HepG2 (cell line): ENCODE measurements around the gene FAM83C. TPM values are rescaled to one million over a fixed set of nuclear protein-coding genes. Genes with fewer than 3 reads are reported as not detected.

ENCODE experiments used
- ARNTL ChIP-seq: sonication (generic); formaldehyde crosslinking; IDR thresholded peaks from 2 replicates; pipeline ENCODE4 v1.4.0; 2020; ENCODE audit warnings: mild to moderate bottlenecking, missing genetic modification reagents
- CREB3 ChIP-seq: sonication (generic); formaldehyde crosslinking; IDR thresholded peaks from 2 replicates; pipeline ENCODE4 v1.5.0; 2020; ENCODE audit warnings: missing genetic modification reagents
- HDAC1 ChIP-seq: sonication (generic); formaldehyde crosslinking; IDR thresholded peaks from 2 replicates; pipeline ENCODE4 v1.5.1; 2020; ENCODE audit warnings: mild to moderate bottlenecking, missing genetic modification reagents
- MED8 ChIP-seq: sonication (generic); formaldehyde crosslinking; IDR thresholded peaks from 2 replicates; pipeline ENCODE4 v1.8.1; 2023; ENCODE audit warnings: mild to moderate bottlenecking, missing genetic modification reagents; ENCODE audit not compliant: insufficient replicate concordance
- MZF1 ChIP-seq: sonication (generic); formaldehyde crosslinking; IDR thresholded peaks from 2 replicates; pipeline ENCODE4 v1.8.1; 2023; ENCODE audit warnings: mild to moderate bottlenecking, missing genetic modification reagents, borderline replicate concordance
- NR1H2 ChIP-seq: sonication (generic); formaldehyde crosslinking; IDR thresholded peaks from 2 replicates; pipeline ENCODE4 v1.8.1; 2022; ENCODE audit warnings: low read depth, missing genetic modification reagents, borderline replicate concordance
- RARA ChIP-seq: IDR thresholded peaks from 2 replicates; pipeline ENCODE4 v1.6.1; 2016; ENCODE audit warnings: missing genetic modification reagents, missing compliant biosample characterization
- RBM39 ChIP-seq: fragments of 200-400 bp; formaldehyde crosslinking; IDR thresholded peaks from one replicate; pipeline ENCODE4 v1.6.1; 2018; ENCODE audit warnings: antibody characterized with exemption, mild to moderate bottlenecking, low read depth, low read length; ENCODE audit not compliant: poor library complexity, severe bottlenecking
- SMARCC2 ChIP-seq: fragments of 450-650 bp; IDR thresholded peaks from 2 replicates; pipeline ENCODE4 v1.6.1; 2017; ENCODE audit warnings: antibody characterized with exemption, mild to moderate bottlenecking
- SSRP1 ChIP-seq: IDR thresholded peaks from 2 replicates; pipeline ENCODE4 v1.6.1; 2016; ENCODE audit warnings: control low read depth
- SYNCRIP ChIP-seq: fragments of 200-400 bp; formaldehyde crosslinking; IDR thresholded peaks from 2 replicates; pipeline ENCODE4 v1.6.1; 2018; ENCODE audit warnings: mild to moderate bottlenecking, low read depth, low read length; ENCODE audit not compliant: insufficient read depth
- TCF7 ChIP-seq: sonication (generic); IDR thresholded peaks from 2 replicates; pipeline ENCODE4 v1.6.1; 2016; ENCODE audit warnings: antibody characterized with exemption, low read depth
- TEAD2 ChIP-seq: sonication (generic); formaldehyde crosslinking; IDR thresholded peaks from 2 replicates; pipeline ENCODE4 v1.9.0; 2021; ENCODE audit warnings: missing genetic modification reagents
- ZBTB10 ChIP-seq: sonication (generic); formaldehyde crosslinking; IDR thresholded peaks from 2 replicates; pipeline ENCODE4 v1.4.0; 2020; ENCODE audit warnings: missing genetic modification reagents, borderline replicate concordance
- ZFP90 ChIP-seq: sonication (generic); formaldehyde crosslinking; IDR thresholded peaks from 2 replicates; pipeline ENCODE4 v1.8.0; 2022; ENCODE audit warnings: missing genetic modification reagents, mild to moderate bottlenecking, inconsistent platforms, borderline replicate concordance
- ZNF441 ChIP-seq: sonication (generic); formaldehyde crosslinking; IDR thresholded peaks from 2 replicates; pipeline ENCODE4 v1.7.0; 2021; ENCODE audit warnings: missing genetic modification reagents, borderline replicate concordance
- ZNF446 ChIP-seq: sonication (generic); formaldehyde crosslinking; IDR thresholded peaks from 2 replicates; pipeline ENCODE4 v1.5.0; 2020; ENCODE audit warnings: mild to moderate bottlenecking, missing genetic modification reagents
- ZNF451 ChIP-seq: sonication (generic); formaldehyde crosslinking; IDR thresholded peaks from 2 replicates; pipeline ENCODE4 v1.5.0; 2020; ENCODE audit warnings: mild to moderate bottlenecking, missing genetic modification reagents
- ZNF607 ChIP-seq: sonication (generic); formaldehyde crosslinking; IDR thresholded peaks from 2 replicates; pipeline ENCODE4 v1.5.1; 2020; ENCODE audit warnings: missing genetic modification reagents, mild to moderate bottlenecking, borderline replicate concordance
- ZNF672 ChIP-seq: sonication (generic); formaldehyde crosslinking; IDR thresholded peaks from 2 replicates; pipeline ENCODE4 v1.8.1; 2022; ENCODE audit warnings: missing genetic modification reagents
- ZNF780A ChIP-seq: sonication (generic); formaldehyde crosslinking; IDR thresholded peaks from 2 replicates; pipeline ENCODE4 v1.8.0; 2022; ENCODE audit warnings: mild to moderate bottlenecking, missing genetic modification reagents, moderate library complexity
- ZNF841 ChIP-seq: sonication (generic); formaldehyde crosslinking; IDR thresholded peaks from 2 replicates; pipeline ENCODE4 v1.8.1; 2023; ENCODE audit warnings: missing genetic modification reagents, borderline replicate concordance
- ZSCAN31 ChIP-seq: sonication (generic); formaldehyde crosslinking; IDR thresholded peaks from 2 replicates; pipeline ENCODE4 v1.5.0; 2020; ENCODE audit warnings: low read depth, mild to moderate bottlenecking, missing genetic modification reagents
- polyA plus RNA-seq, 8 experiments: library from polyadenylated mRNA; depleted of rRNA in 3 of 8; stranded (reverse) in 7 of 8; unstranded in 1 of 8; fragments of >200 nt; fragmentation: Illumina TruSeq in 4 of 8; extraction: Trizol in 4 of 8; gene quantifications; 2 replicates each; pipeline versions ENCODE4 v1.2.1 to v1.2.3, GENCODE V29; 2011 to 2016; ENCODE audit warnings: low read depth in 4 of 8, missing spikeins in 1 of 8, mixed read lengths in 1 of 8; ENCODE audit not compliant: insufficient read depth in 1 of 8
- total RNA-seq, 5 experiments: library from RNA; depleted of rRNA; stranded (reverse); fragments of >200 nt; fragmentation: Illumina TruSeq; extraction: Trizol; gene quantifications; 2 replicates each; pipeline ENCODE4 v1.2.3, GENCODE V29; 2016; ENCODE audit warnings: low read depth in 1 of 5
- TF ChIP-seq, protein P1 (sequence below): fragments of 450-650 bp; IDR thresholded peaks from 2 replicates; pipeline ENCODE4 v1.6.1; 2017

The FAM83C gene
- total and polyA plus RNA-seq, 2 of the 13 experiments (the other 11 are each of a cell fraction or from before 2014, with no cell fraction given) = 0.04 TPM; not detected in 1

DNA sequence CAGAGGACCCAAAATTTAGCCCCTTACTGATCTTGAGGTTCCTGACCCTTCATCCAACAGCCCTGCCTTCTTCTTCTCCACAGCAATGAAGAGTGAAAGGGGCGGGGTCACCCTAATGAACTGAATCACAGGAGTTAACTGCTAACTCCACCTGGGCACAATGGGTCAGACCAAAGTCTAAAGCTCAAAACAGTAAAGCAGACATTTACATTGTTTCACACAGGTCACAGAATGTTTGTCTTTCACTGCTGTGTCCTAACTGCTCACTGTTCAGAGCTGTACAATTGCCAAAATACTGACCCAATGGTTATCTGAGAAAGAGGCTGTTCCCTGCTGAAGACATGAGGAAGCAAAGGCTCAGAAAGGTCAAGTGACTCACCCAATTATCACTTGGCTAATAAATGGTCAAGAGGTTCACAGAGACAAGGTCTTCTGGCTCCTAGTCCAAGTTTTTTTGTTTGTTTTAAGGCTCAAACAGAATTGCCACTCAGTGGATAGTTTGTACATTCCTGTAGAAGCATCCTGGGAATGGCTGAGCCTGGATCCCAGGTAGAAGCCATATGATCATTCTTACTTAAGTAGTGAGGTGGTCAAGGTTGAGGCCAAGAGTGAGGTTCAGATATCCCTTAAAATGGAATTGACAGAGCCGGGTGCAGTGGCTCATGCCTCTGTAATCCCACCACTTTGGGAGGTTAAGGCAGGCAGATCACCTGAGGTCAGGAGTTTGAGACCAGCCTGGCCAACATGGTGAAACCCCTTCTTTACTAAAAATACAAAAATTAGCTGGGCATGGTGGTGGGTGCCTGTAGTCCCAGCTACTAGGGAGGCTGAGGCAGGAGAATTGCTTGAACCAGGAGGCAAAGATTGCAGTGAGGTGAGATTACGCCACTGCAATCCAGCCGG lies 35.1 kb upstream of the FAM83C start (continued):
- peak; percentile 99 for TF ChIP-seq ZNF441
- 0 out of 2 replicates have a peak, but pooled peaks have one; percentile 26 for TF ChIP-seq ZNF451 (CRISPR knock-in tag)
- TF ChIP-seq ZNF780A (CRISPR knock-in tag) = no peak
- no peak for TF ChIP-seq MZF1 (CRISPR knock-in tag)
- TF ChIP-seq TCF7 = peak; percentile 73
- TF ChIP-seq, protein P1, sequence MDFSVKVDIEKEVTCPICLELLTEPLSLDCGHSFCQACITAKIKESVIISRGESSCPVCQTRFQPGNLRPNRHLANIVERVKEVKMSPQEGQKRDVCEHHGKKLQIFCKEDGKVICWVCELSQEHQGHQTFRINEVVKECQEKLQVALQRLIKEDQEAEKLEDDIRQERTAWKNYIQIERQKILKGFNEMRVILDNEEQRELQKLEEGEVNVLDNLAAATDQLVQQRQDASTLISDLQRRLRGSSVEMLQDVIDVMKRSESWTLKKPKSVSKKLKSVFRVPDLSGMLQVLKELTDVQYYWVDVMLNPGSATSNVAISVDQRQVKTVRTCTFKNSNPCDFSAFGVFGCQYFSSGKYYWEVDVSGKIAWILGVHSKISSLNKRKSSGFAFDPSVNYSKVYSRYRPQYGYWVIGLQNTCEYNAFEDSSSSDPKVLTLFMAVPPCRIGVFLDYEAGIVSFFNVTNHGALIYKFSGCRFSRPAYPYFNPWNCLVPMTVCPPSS = no peak
- TF ChIP-seq RBM39 = no peak
- peak; percentile 88; the same call in 1 of the 2 replicates for TF ChIP-seq ZNF607
- TF ChIP-seq ARNTL = peak; percentile 52; the same call in 1 of the 2 replicates
- peak; percentile 93 for TF ChIP-seq SMARCC2
- TF ChIP-seq CREB3 = peak; percentile 75; the same call in 1 of the 2 replicates
- TF ChIP-seq ZNF672 (CRISPR knock-in tag) = no peak
- no peak for TF ChIP-seq MED8 (CRISPR knock-in tag)
- TF ChIP-seq NR1H2 (CRISPR knock-in tag) = no peak
- no peak for TF ChIP-seq SYNCRIP
- peak; percentile 99 for TF ChIP-seq HDAC1
- no peak for TF ChIP-seq ZNF446 (CRISPR knock-in tag)
- TF ChIP-seq ZSCAN31 (CRISPR knock-in tag) = peak; percentile 89
- peak; percentile 96 for TF ChIP-seq RARA (CRISPR knock-in tag)
- TF ChIP-seq SSRP1 = no peak
- TF ChIP-seq ZNF841 (CRISPR knock-in tag) = no peak
- no peak; the same call in 1 of the 2 replicates for TF ChIP-seq ZBTB10 (CRISPR knock-in tag)
- TF ChIP-seq ZFP90 (CRISPR knock-in tag) = peak; percentile 90; the same call in 1 of the 2 replicates
- no peak for TF ChIP-seq TEAD2 (CRISPR knock-in tag)
